Stimulated activated naive CD4-positive, alpha-beta T cell treated with Interleukin-2 at 50 U/mL for 16 hours (primary cell): ENCODE measurements around the gene TCERG1L.
"Not testable (repeated sequence)": the region's sequence is repeated elsewhere in the genome, so short reads cannot be mapped to it uniquely, and the experiment has no call there.

Experiments used
- DNase-seq: peaks from one replicate; lab custom pipeline; 2025; lab: John Stamatoyannopoulos, UW

TCERG1L gene

DNA sequence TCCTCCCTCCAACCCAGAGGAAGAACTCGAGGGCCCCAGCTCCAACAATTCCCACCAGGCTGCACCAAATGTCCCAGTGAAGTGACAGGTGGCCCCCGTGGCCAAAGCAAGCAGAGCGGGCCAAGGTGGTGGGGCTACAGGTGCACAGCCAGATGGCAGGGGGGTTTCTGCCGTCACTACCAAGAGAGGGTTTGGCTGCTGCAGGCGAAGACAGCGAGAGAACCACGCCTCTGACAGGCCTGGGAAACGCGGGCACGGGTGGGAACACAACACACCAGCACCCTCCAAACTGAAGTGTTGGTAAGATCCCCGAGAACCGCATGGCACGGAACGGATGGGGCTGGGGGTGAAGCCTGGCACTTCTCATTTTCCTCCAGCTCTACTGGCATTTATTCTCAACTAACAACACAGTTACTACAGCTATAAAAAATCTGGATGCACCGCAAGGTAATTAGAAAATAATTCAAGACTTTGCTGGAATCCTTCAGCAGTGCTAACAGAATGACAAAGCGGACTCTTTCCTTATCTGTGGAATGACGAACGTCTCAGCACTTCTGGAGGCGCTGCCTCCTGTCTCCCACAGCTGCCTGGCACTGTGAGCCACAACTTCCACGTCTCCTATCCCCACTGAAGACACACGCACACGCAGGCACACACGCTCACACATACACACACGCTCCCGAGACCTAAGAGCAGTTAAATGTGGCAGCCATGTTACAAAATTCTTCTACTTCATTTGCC is 167.9 kb downstream of the TCERG1L start:
- no peak for DNase-seq

GRCh38 chr10:131142517-131143380 is 168.8 kb downstream of the TCERG1L start:
- no peak for DNase-seq

GRCh38 chr10:131141645-131142516 is 169.6 kb downstream of the TCERG1L start:
- no peak for DNase-seq

DNA sequence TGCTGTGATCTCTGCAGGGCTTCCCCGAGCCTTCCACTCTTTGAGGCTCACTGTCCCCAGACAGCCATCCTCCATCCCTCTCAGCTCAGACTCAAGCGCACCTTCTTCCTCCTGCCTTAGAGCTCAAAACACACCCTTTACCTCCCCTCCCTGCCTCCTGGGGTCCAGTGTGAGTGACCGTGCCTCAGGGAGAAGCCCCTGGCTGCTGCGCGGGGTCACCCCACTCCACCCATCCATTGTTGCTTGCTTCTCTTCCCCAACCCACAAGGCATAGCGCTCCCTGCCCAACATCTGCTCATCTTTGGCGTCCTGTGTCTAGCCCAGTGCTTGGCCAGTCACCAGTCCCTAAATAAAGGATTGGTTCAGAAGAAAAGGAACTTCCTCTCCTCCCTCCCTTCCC is 170.3 kb downstream of the TCERG1L start:
- no peak for DNase-seq

DNA sequence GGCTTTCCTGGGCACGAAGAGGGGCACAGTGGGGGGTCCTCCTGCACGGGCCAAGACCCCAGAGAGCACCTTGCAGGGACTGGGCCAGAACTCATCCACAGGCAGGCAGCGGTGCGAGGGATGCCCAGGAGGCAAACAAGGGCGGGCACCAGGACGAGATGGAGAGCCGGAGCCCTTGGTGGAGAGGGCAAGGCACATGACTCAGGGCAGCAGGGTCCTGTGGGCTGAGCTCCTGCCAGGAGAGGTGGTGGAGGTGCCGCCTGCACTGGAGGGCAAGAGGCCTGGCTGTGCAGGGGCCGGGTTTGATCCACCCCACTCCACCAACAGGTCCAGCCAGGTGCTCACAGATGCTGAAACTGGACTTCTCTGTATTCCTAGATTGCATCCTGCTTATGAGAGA is 170.9 kb downstream of the TCERG1L start:
- DNase-seq: no peak

- no peak for DNase-seq
These were observed 174.3 kb downstream of the TCERG1L start for GRCh38 chr10:131137223-131137622.

- not testable (repeated sequence) for DNase-seq
These were observed 175.2 kb downstream of the TCERG1L start for GRCh38 chr10:131136336-131136735.

DNA sequence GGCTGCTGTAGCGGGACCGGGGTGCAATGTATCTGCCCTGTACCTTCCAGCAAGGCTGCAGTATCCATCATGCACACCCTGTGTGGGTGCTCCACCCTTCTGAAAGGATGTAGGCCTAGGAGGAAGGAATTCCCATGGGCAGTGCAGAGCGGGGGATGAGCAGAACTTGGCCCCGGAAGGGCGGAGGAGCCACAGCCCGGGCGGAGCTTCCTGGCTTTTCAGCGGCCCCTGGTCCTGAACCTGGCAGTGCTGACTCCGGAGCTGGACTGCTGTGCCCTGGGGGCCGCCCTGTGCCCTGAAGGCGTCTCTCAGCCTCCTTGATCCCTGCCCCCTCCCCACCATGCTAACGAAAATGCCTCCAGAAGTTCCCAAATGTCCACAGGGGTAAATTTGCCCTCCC is 175.8 kb downstream of the TCERG1L start:
- DNase-seq: no peak

GRCh38 chr10:131134651-131135050 is 176.9 kb downstream of the TCERG1L start:
- DNase-seq: no peak

DNA sequence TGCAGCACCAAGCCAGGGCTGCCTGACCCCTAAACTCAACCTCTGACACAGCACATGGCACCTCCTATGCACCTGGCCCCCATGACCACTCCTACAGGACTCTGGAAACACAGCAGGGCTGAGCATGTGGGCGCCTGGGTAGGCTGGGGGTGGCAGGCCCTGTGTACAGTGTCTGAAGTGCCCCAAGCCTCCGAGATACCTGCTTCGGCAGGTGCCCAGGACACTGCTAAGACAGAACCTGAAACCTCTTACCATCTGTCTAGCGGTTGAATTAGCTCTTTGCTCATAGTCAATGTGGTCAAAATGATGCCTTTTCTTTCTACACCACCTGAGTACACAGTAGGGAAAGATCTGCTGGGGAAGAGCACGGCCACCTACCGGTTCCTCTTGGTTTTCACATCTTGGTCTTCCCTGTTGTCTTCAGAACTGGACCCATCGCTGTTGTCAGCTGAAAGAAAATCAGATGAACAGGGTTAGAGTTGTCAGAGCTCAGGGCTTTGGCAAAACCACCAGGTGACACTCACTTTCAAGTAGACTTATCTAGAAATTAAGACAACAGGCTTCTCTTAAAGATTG is 177.4 kb downstream of the TCERG1L start:
- no peak for DNase-seq

GRCh38 chr10:131132681-131133080 is 178.8 kb downstream of the TCERG1L start:
- DNase-seq: no peak

- DNase-seq: no peak
These were observed 179.6 kb downstream of the TCERG1L start for GRCh38 chr10:131131726-131132591.

GRCh38 chr10:131130025-131130424 is 181.5 kb downstream of the TCERG1L start:
- no peak for DNase-seq

DNA sequence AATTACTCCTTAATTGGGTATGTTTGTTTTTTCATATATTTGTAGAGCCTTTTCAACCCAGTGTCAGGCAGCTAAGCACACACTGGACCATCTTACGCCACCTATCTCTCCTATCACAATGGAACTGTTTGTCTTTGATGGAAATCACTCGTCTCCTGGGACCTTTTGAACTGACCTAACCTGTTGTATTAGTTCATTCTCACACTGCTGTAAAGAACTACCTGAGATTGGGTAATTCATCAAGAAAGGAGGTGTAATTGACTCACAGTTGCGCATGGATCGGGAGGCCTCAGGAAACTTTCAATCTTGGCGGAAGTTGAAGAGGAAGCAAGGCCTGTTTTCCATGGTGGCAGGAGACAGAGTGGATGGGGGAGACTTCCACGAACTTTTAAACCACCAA is 182.0 kb downstream of the TCERG1L start:
- no peak for DNase-seq

DNA sequence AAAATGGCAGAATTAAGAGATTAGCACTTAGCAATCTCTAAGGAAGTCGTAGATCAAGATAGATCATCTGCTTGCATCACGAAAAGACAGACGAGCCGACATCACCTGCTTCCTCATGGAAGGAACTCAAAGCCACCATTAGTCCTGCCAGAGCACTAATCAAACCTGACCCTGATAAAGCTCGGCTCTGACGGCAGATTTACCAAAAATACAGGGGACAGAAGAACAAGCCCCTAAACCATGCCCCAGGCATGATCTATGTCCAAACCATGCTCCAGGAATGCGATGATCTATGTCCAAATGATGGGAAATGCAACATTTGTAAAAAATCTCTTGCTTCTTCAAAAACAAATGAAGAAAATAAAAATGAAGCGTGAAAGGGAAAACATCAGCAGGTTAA is 182.8 kb downstream of the TCERG1L start:
- DNase-seq: no peak

DNA sequence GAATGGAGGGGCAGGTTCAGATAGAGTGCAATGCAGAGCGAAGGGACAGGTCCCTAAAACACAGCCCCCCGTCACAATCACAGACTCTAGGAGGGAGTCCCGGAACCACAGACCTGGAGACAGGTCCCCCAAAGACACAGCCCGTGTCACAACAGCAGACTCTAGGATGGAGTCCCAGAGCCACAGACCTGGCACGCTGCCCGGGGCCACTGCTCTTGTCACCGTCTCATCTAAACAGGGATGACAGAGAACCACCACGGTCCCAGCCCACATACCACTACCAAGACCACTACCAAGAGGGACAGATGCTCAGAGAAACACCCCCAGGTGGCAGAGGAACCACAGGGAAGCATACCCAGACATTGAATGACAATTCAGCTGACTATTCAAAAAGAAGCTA is 183.9 kb downstream of the TCERG1L start:
- no peak for DNase-seq

GRCh38 chr10:131127138-131127589 is 184.4 kb downstream of the TCERG1L start:
- DNase-seq: no peak

- no peak for DNase-seq
These were observed 185.0 kb downstream of the TCERG1L start for GRCh38 chr10:131126321-131127137.

DNA sequence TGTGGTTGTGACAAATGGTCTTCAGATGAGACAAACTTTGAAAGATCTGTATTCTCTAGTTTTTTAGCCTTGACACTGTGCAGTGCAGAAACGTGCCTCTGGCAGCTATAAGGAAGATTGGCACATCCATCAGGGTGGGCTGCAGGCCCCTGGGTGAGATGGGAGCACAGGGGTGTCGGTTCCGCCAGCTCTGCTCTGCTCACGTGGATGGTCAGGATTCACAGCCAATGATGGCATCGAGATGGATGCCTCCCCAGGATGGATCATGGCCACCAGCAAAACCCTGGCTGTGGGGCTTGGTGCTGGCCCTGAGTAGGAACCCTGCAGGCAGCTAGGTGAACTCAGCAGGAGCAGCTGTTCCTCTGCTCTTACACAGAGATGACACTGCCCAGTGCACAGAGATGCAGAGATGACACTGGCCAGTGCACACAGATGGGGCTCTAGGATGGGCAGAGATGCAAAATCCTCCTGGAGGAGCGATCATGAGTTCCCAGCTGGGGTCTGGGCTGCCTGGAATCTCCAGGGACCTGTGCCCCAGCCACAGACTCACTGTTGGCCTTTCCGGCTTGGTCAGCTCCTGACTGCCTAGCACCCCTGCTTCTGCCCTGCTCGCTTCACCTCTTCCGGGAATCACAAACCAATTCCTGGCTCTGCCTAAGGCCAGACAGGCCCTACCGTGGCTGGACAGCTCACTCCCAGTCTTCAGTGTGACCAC is 185.9 kb downstream of the TCERG1L start:
- no peak for DNase-seq
